DMS153 (cell line): ENCODE measurements around the gene FBXO48.

Experiments
- DNase-seq: peaks from one replicate; lab custom pipeline; 2025; lab: John Stamatoyannopoulos, UW

FBXO48 gene

GRCh38 chr2:68435615-68436014 is 31.5 kb downstream of the FBXO48 start:
- DNase-seq: no peak

- DNase-seq: no peak
These were observed 32.1 kb downstream of the FBXO48 start for GRCh38 chr2:68434981-68435380.

GRCh38 chr2:68432696-68433658 is 34.1 kb downstream of the FBXO48 start:
- no peak for DNase-seq

GRCh38 chr2:68431316-68431972 is 35.6 kb downstream of the FBXO48 start:
- no peak for DNase-seq

GRCh38 chr2:68429311-68429826 is 37.7 kb downstream of the FBXO48 start:
- no peak for DNase-seq

- DNase-seq: no peak
These were observed 38.3 kb downstream of the FBXO48 start for GRCh38 chr2:68428746-68429145.

GRCh38 chr2:68428126-68428525 is 39.0 kb downstream of the FBXO48 start:
- no peak for DNase-seq

GRCh38 chr2:68426848-68427579 is 40.1 kb downstream of the FBXO48 start:
- DNase-seq: no peak

GRCh38 chr2:68426446-68426845 is 40.6 kb downstream of the FBXO48 start:
- DNase-seq: no peak

GRCh38 chr2:68425503-68425902 is 41.6 kb downstream of the FBXO48 start:
- no peak for DNase-seq

GRCh38 chr2:68423966-68424650 is 43.0 kb downstream of the FBXO48 start:
- no peak for DNase-seq

GRCh38 chr2:68420254-68420910 is 46.7 kb downstream of the FBXO48 start:
- DNase-seq: no peak

GRCh38 chr2:68418855-68419254 is 48.2 kb downstream of the FBXO48 start:
- DNase-seq: no peak

GRCh38 chr2:68418419-68418818 is 48.7 kb downstream of the FBXO48 start:
- DNase-seq: no peak

- no peak for DNase-seq
These were observed 49.2 kb downstream of the FBXO48 start for GRCh38 chr2:68417926-68418325.

- DNase-seq: peak; percentile 49
These were observed 50.9 kb downstream of the FBXO48 start for GRCh38 chr2:68416081-68416675.

GRCh38 chr2:68415521-68415920 is 51.6 kb downstream of the FBXO48 start:
- DNase-seq: no peak

GRCh38 chr2:68414876-68415275 is 52.2 kb downstream of the FBXO48 start:
- no peak for DNase-seq

- no peak for DNase-seq
These were observed 52.6 kb downstream of the FBXO48 start for GRCh38 chr2:68414452-68414851.

GRCh38 chr2:68413466-68413865 is 53.6 kb downstream of the FBXO48 start:
- DNase-seq: no peak
